Astrocyte (in vitro differentiated cells and primary cell): Measurements from ENCODE around the gene BORCS5.
"Not testable (repeated sequence)": the region's sequence is repeated elsewhere in the genome, so short reads cannot be mapped to it uniquely, and the experiment has no call there.

Experiments
- CTCF ChIP-seq: IDR thresholded peaks from 2 replicates; pipeline ENCODE4 v1.5.1; 2011; ENCODE audit warnings: low read depth, mild to moderate bottlenecking, inconsistent platforms, low read length, moderate library complexity; ENCODE audit not compliant: insufficient read depth
- EZH2 ChIP-seq: IDR thresholded peaks from 2 replicates; pipeline ENCODE4 v1.6.1; 2012; ENCODE audit warnings: mild to moderate bottlenecking, low read length, inconsistent platforms; ENCODE audit not compliant: insufficient read depth

- TF ChIP-seq CTCF, EZH2: not testable (repeated sequence)
Observed at GRCh38 chr12:12351468-12352185, 5.3 kb upstream of the BORCS5 start.
